ENCODE results near the gene GALNT18. TPM values are rescaled to one million over a fixed set of nuclear protein-coding genes. Genes with fewer than 3 reads are reported as not detected.

The GALNT18 gene
- total and polyA plus RNA-seq, 2 donors (not counting 3 experiments of a cell fraction or from before 2014, with no cell fraction given), result 0.17 to 0.18 TPM

DNA sequence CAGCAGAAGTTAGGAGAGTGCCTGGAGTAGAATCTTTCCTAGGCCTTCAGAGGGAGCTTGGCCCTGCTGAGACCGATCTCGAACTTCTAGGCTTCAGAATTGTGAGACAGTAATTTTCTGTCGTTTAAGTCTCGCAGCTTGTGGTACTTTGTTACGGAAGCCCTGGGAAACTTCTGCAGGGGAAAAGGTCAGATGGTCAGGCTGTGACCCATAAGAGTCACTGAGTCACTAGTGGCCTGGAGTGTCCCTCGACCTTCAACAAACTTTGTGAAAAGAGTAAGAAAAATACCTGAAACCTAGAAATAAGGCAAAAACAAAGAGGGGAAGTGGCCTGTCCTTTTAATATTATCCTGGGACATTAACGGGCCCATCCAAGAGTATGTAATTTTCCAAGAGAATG, 303.3 kb downstream of the GALNT18 start:
- Histone ChIP-seq H3K4me3 (replicated peaks in 1 of 3; ENCODE audit: insufficient read depth in 1 of 3, low read depth in 1 of 3, low read length in 3 of 3) (no peak overlapping the region), H3K4me2 (ENCODE audit: insufficient read depth, low read length) (no peak overlapping the region), H3K4me1 (ENCODE audit: control insufficient read depth, extremely low read depth, insufficient read depth, low read length) (no peaks in the 10 kb centered on the region), H4K20me1 (replicated peaks; ENCODE audit: control insufficient read depth, extremely low read depth, insufficient read depth, low read length) (no peaks in the 10 kb centered on the region), H3K9me3 (replicated peaks; ENCODE audit: control insufficient read depth, insufficient read depth, low read length) (no peaks in the 10 kb centered on the region), H2AFZ (ENCODE audit: low read depth, low read length) (no peak overlapping the region), H3K9ac (replicated peaks; ENCODE audit: extremely low read depth, insufficient read depth, low read length) (no peak overlapping the region), H3K79me2 (ENCODE audit: control insufficient read depth, insufficient read depth, low read length) (no peaks in the 10 kb centered on the region), H3K27me3 (ENCODE audit: control insufficient read depth in 2 of 2, insufficient read depth in 2 of 2, low read length in 2 of 2) (no peaks in the 10 kb centered on the region), H3K36me3 (ENCODE audit: control insufficient read depth in 2 of 2, extremely low read depth in 1 of 2, insufficient read depth in 2 of 2, low read length in 2 of 2) (no peaks in the 10 kb centered on the region), H3K9me1 (replicated peaks; ENCODE audit: control insufficient read depth, extremely low read depth, insufficient read depth, low read length) (no peaks in the 10 kb centered on the region), H3K27ac (ENCODE audit: insufficient read depth, low read depth, low read length) (no peak overlapping the region)
- ChIA-PET CTCF (no interaction called here), POLR2A (no interaction called here)
- DNase-seq (ENCODE audit: low read depth, low spot score), result no peak
- BruUV-seq (replicated peaks), result no TSS peak
- no peak for FAIRE-seq
- intact Hi-C loops (cut with micrococcal nuclease) (no loop called here), dilution Hi-C loops (cut with MboI; ENCODE audit: extremely low pct_ligation_motif_present, low sequenced_read_pairs) (no loop called here)
- TF ChIP-seq, protein P1, sequence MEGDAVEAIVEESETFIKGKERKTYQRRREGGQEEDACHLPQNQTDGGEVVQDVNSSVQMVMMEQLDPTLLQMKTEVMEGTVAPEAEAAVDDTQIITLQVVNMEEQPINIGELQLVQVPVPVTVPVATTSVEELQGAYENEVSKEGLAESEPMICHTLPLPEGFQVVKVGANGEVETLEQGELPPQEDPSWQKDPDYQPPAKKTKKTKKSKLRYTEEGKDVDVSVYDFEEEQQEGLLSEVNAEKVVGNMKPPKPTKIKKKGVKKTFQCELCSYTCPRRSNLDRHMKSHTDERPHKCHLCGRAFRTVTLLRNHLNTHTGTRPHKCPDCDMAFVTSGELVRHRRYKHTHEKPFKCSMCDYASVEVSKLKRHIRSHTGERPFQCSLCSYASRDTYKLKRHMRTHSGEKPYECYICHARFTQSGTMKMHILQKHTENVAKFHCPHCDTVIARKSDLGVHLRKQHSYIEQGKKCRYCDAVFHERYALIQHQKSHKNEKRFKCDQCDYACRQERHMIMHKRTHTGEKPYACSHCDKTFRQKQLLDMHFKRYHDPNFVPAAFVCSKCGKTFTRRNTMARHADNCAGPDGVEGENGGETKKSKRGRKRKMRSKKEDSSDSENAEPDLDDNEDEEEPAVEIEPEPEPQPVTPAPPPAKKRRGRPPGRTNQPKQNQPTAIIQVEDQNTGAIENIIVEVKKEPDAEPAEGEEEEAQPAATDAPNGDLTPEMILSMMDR (IDR thresholded peaks at IDR 0.05; ENCODE audit: extremely low read depth in 1 of 2, insufficient read depth in 1 of 2, low read depth in 1 of 2, low read length in 2 of 2), result no peak
- TF ChIP-seq POLR2AphosphoS5 (IDR thresholded peaks at IDR 0.05; ENCODE audit: insufficient read depth, low read depth, low read length), result no peak
- no peak for TF ChIP-seq POLR2A (IDR thresholded peaks at IDR 0.05; ENCODE audit: low read depth, low read length)
- TF ChIP-seq GATA2 (IDR thresholded peaks at IDR 0.05; ENCODE audit: insufficient read depth, insufficient read length, low read depth, low read length), result no peak
- TF ChIP-seq MYC (IDR thresholded peaks at IDR 0.05; ENCODE audit: low read depth, low read length), result no peak
- TF ChIP-seq, protein P2, sequence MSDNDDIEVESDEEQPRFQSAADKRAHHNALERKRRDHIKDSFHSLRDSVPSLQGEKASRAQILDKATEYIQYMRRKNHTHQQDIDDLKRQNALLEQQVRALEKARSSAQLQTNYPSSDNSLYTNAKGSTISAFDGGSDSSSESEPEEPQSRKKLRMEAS (IDR thresholded peaks at IDR 0.05; ENCODE audit: insufficient read depth, insufficient read length), result no peak
- no peak for TF ChIP-seq FOS (IDR thresholded peaks at IDR 0.05; ENCODE audit: borderline replicate concordance, insufficient read depth, low read length)
- no peak for TF ChIP-seq JUN (IDR thresholded peaks at IDR 0.05; ENCODE audit: borderline replicate concordance, insufficient read depth, insufficient read length, low read depth)
- TF ChIP-seq EZH2 (IDR thresholded peaks at IDR 0.05; ENCODE audit: borderline replicate concordance, low read depth, low read length, severe bottlenecking), result no peak

All from endothelial cell of umbilical vein (primary cell).